Panc1 (cell line): ENCODE results near the gene TMEM141. TPM values are rescaled to one million over a fixed set of nuclear protein-coding genes. Genes with fewer than 3 reads are reported as not detected.
"Not testable (repeated sequence)": the region's sequence is repeated elsewhere in the genome, so short reads cannot be mapped to it uniquely, and the experiment has no call there.

ENCODE experiments used
- ATAC-seq: fragments of 200-7000 bp; cut with Tn5 transposase; 2 replicates; pipeline ENCODE4 v1.9.1; 2020; ENCODE audit warnings: mild to moderate bottlenecking, moderate library complexity
- BruUV-seq: library from RNA; stranded (reverse); fragments of 400-500 nt; replicated peaks from 2 replicates; lab custom pipeline; 2021; lab: Mats Ljungman, UMichigan
- CTCF ChIA-PET: fragments of 300-600 bp; sonication (Branson Sonifier 250); formaldehyde crosslinking; loops from one replicate; lab custom pipeline; 2022; ENCODE audit warnings: antibody characterized with exemption; lab: Charles Lee
- POLR2A ChIA-PET: fragments of 300-600 bp; sonication (Branson Sonifier 250); formaldehyde crosslinking; loops from one replicate; lab custom pipeline; 2022; ENCODE audit warnings: antibody characterized with exemption; lab: Charles Lee
- DNase-seq: peaks from one replicate; pipeline ENCODE4 v3.0.0-alpha.2; 2010; ENCODE audit warnings: low read depth, low spot score
- H3K27ac ChIP-seq: 2 replicates; pipeline ENCODE4 v1.5.1; 2011; ENCODE audit warnings: mild to moderate bottlenecking, low read length, inconsistent platforms
- H3K27me3 ChIP-seq: fragments of 200-500 bp; sonication (Bioruptor generic); 2 replicates; pipeline ENCODE4 v1.6.0; 2014; ENCODE audit warnings: low read length, inconsistent platforms; ENCODE audit not compliant: control insufficient read depth, insufficient read depth
- H3K36me3 ChIP-seq: fragments of 200-500 bp; sonication (Bioruptor generic); 2 replicates; pipeline ENCODE4 v1.5.1; 2014; ENCODE audit warnings: inconsistent platforms, mild to moderate bottlenecking, low read length, moderate library complexity; ENCODE audit not compliant: control insufficient read depth, insufficient read depth
- H3K4me1 ChIP-seq: 2 replicates; pipeline ENCODE4 v1.5.1; 2011; ENCODE audit warnings: inconsistent platforms, mild to moderate bottlenecking, low read length, moderate library complexity; ENCODE audit not compliant: control insufficient read depth, insufficient read depth
- H3K4me3 ChIP-seq, 2 experiments: 2 replicates each; pipeline ENCODE4 v1.5.1; 2011 to 2012; ENCODE audit warnings: low read depth in 2 of 2, low read length in 2 of 2, mild to moderate bottlenecking in 2 of 2, inconsistent platforms in 1 of 2, moderate library complexity in 1 of 2
- H3K9me3 ChIP-seq: fragments of 200-500 bp; sonication (Bioruptor generic); 2 replicates; pipeline ENCODE4 v1.5.1; 2014; ENCODE audit warnings: low read depth, mild to moderate bottlenecking, inconsistent platforms, low read length, moderate library complexity; ENCODE audit not compliant: control insufficient read depth, insufficient read depth
- CTCF ChIP-seq: fragments of 450-650 bp; IDR thresholded peaks from 2 replicates; pipeline ENCODE4 v1.5.1; 2017; ENCODE audit warnings: mild to moderate bottlenecking
- POLR2AphosphoS5 ChIP-seq: IDR thresholded peaks from 2 replicates; pipeline ENCODE4 v1.6.1; 2012; ENCODE audit warnings: mild to moderate bottlenecking, low read depth, low read length, moderate library complexity
- REST ChIP-seq, 2 experiments: IDR thresholded peaks; 2 replicates each; pipeline ENCODE4 v1.6.1; 2011 to 2012; ENCODE audit warnings: low read depth in 2 of 2, control low read depth in 1 of 2, low read length in 1 of 2, mild to moderate bottlenecking in 1 of 2, moderate library complexity in 1 of 2; ENCODE audit not compliant: insufficient read depth in 1 of 2
- SIN3A ChIP-seq: IDR thresholded peaks from 2 replicates; pipeline ENCODE4 v1.6.1; 2012; ENCODE audit warnings: low read depth, mild to moderate bottlenecking, low read length, moderate library complexity, borderline replicate concordance; ENCODE audit not compliant: insufficient read depth
- TCF7L2 ChIP-seq: IDR thresholded peaks from 2 replicates; pipeline ENCODE4 v1.6.1; 2011; ENCODE audit warnings: mild to moderate bottlenecking, low read depth, low read length, inconsistent platforms
- in situ Hi-C: cut with HindIII; loops from 2 replicates; pipeline ENCODE4 v1.10.0; 2016; ENCODE audit warnings: low sequenced_read_pairs, low pct_unique_long_range_greater_than_20kb
- intact Hi-C: fragments of 100-400 bp; cut with micrococcal nuclease; formaldehyde crosslinking; loops from one replicate; pipeline ENCODE4 v1.10.0; 2022; ENCODE audit not compliant: unreplicated experiment
- total RNA-seq: library from RNA; stranded (reverse); gene quantifications from one replicate; pipeline ENCODE4 v1.2.1, GENCODE V29; 2021; ENCODE audit not compliant: unreplicated experiment

The TMEM141 gene
- total RNA-seq, 1 experiment from 2014 or later, result 53.5 TPM

GRCh38 chr9:136835932-136836904, 45.1 kb downstream of the TMEM141 start:
- intact Hi-C loops (no loop called here), in situ Hi-C loops (no loop called here)
- Histone ChIP-seq H3K36me3 (no peaks in the 10 kb centered on the region), H3K27me3 (no peaks in the 10 kb centered on the region), H3K4me3 (no peak overlapping the region), H3K4me1 (peaks cover 17% of the 10 kb centered on the region), H3K27ac (no peak overlapping the region), H3K9me3 (no peaks in the 10 kb centered on the region)
- no peak for DNase-seq
- no peak for ATAC-seq
- POLR2A ChIA-PET, result no interaction called here
- BruUV-seq, result no TSS peak
- CTCF ChIA-PET, result no interaction called here
- no peak for TF ChIP-seq SIN3A
- no peak for TF ChIP-seq CTCF
- TF ChIP-seq TCF7L2, result no peak
- no peak; the same call in 1 of the 2 replicates for TF ChIP-seq POLR2AphosphoS5
- no peak for TF ChIP-seq REST (IDR thresholded peaks at IDR 0.05; ENCODE audit: insufficient read depth in 1 of 2, low read depth in 2 of 2, low read length in 1 of 2)

- H3K9me3 ChIP-seq, result no peaks in the 10 kb centered on the region
- no peaks in the 10 kb centered on the region for H3K27me3 ChIP-seq
- no TSS peak for BruUV-seq
- no peaks in the 10 kb centered on the region for H3K36me3 ChIP-seq
- H3K4me1 ChIP-seq, result peaks cover 26% of the 10 kb centered on the region
- ChIA-PET CTCF (no interaction called here), POLR2A (no interaction called here)
- no peak for TF ChIP-seq CTCF
- TF ChIP-seq REST (IDR thresholded peaks at IDR 0.05; ENCODE audit: insufficient read depth in 1 of 2, low read depth in 2 of 2, low read length in 1 of 2), result no peak
- TF ChIP-seq POLR2AphosphoS5, result no peak; the same call in 1 of the 2 replicates
- no peak for TF ChIP-seq SIN3A
- TF ChIP-seq TCF7L2, result no peak
- H3K4me3 ChIP-seq, result no peak overlapping the region
- intact Hi-C loops, result no loop called here
- no peak for ATAC-seq
- no peak for DNase-seq
- no peak overlapping the region for H3K27ac ChIP-seq
- in situ Hi-C loops, result no loop called here
These were observed 46.2 kb downstream of the TMEM141 start for GRCh38 chr9:136837146-136837855.

- in situ Hi-C loops, POLR2A ChIA-PET, CTCF ChIA-PET, H3K4me3 ChIP-seq, ATAC-seq, BruUV-seq, H3K9me3 ChIP-seq, H3K27ac ChIP-seq, intact Hi-C loops, H3K36me3 ChIP-seq, H3K27me3 ChIP-seq, DNase-seq: not testable (repeated sequence)
- H3K4me1 ChIP-seq, result peaks cover 26% of the 10 kb centered on the region
These were observed 46.7 kb downstream of the TMEM141 start for GRCh38 chr9:136837856-136838277.
